HEK293 (cell line): ENCODE results near the gene BIN1.

Experiments
- CTCF ChIA-PET: fragments of 350-600 bp; formaldehyde crosslinking; extraction: SDS; loops from one replicate; lab custom pipeline; 2021; ENCODE audit warnings: antibody characterized with exemption; lab: Yijun Ruan, JAX
- POLR2A ChIA-PET: fragments of 300-600 bp; formaldehyde crosslinking; extraction: SDS; loops from one replicate; lab custom pipeline; 2020; ENCODE audit warnings: antibody characterized with exemption, inconsistent platforms; lab: Yijun Ruan, JAX
- H3K27ac ChIP-seq: fragments of 200-500 bp; sonication (Bioruptor generic); 2 replicates; pipeline ENCODE4 v1.5.1; 2014; ENCODE audit warnings: low read depth, low read length, control low read depth, inconsistent platforms; ENCODE audit errors: extremely low read depth
- H3K36me3 ChIP-seq, 2 experiments: fragments of 200-500 bp in 1 of 2; sonication (Bioruptor generic) in 1 of 2; 1 replicate in 1 of 2; 2 replicates in 1 of 2; pipeline ENCODE4 v1.5.1; 2014 to 2017; ENCODE audit warnings: inconsistent platforms in 2 of 2, low read length in 2 of 2; ENCODE audit not compliant: control insufficient read depth in 2 of 2, insufficient read depth in 1 of 2
- H3K4me1 ChIP-seq: fragments of 200-500 bp; sonication (Bioruptor generic); 2 replicates; pipeline ENCODE4 v1.5.1; 2014; ENCODE audit warnings: mild to moderate bottlenecking, low read length, inconsistent platforms; ENCODE audit not compliant: control insufficient read depth, insufficient read depth
- H3K4me3 ChIP-seq: 2 replicates; pipeline ENCODE4 v1.5.1; 2011; ENCODE audit warnings: low read depth, mild to moderate bottlenecking, control low read depth, low read length, moderate library complexity
- H3K9me3 ChIP-seq: fragments of 200-500 bp; sonication (Bioruptor generic); 2 replicates; pipeline ENCODE4 v1.5.1; 2014; ENCODE audit warnings: low read depth, low read length, inconsistent platforms; ENCODE audit not compliant: control insufficient read depth, insufficient read depth
- SETDB1 ChIP-seq: IDR thresholded peaks from one replicate; pipeline ENCODE4 v1.6.1; 2017; ENCODE audit warnings: mild to moderate bottlenecking, low read length, moderate library complexity, mixed read lengths; ENCODE audit not compliant: insufficient read length
- SP3 ChIP-seq: fragments of 450-650 bp; formaldehyde crosslinking; IDR thresholded peaks from 2 replicates; pipeline ENCODE4 v1.5.1; 2016; ENCODE audit warnings: missing biosample characterization, missing genetic modification characterization
- ZNF155 ChIP-seq: fragments of 450-650 bp; formaldehyde crosslinking; IDR thresholded peaks from 2 replicates; pipeline ENCODE4 v1.5.1; 2016; ENCODE audit warnings: missing biosample characterization, missing genetic modification characterization
- ZNF223 ChIP-seq: fragments of 450-650 bp; formaldehyde crosslinking; IDR thresholded peaks from 2 replicates; pipeline ENCODE4 v1.5.1; 2016; ENCODE audit warnings: missing biosample characterization, missing genetic modification characterization
- ZNF514 ChIP-seq: fragments of 450-650 bp; formaldehyde crosslinking; IDR thresholded peaks from 2 replicates; pipeline ENCODE4 v1.5.1; 2016; ENCODE audit warnings: missing biosample characterization, missing genetic modification characterization
- ZNF596 ChIP-seq: fragments of 450-650 bp; IDR thresholded peaks from 2 replicates; pipeline ENCODE4 v1.5.0; 2018; ENCODE audit warnings: missing biosample characterization, mild to moderate bottlenecking, missing genetic modification characterization, moderate library complexity
- ZNF626 ChIP-seq: fragments of 450-650 bp; sonication (Bioruptor Pico); formaldehyde crosslinking; IDR thresholded peaks from 2 replicates; pipeline ENCODE4 v1.5.1; 2018; ENCODE audit warnings: missing biosample characterization, missing genetic modification characterization, inconsistent platforms
- ZNF629 ChIP-seq: fragments of 450-650 bp; formaldehyde crosslinking; IDR thresholded peaks from 2 replicates; pipeline ENCODE4 v1.5.1; 2017; ENCODE audit warnings: missing biosample characterization, missing genetic modification characterization
- ZNF660 ChIP-seq: fragments of 450-650 bp; IDR thresholded peaks from 2 replicates; pipeline ENCODE4 v1.5.1; 2018; ENCODE audit warnings: missing biosample characterization, mild to moderate bottlenecking, missing genetic modification characterization
- ZNF670 ChIP-seq: fragments of 450-650 bp; formaldehyde crosslinking; IDR thresholded peaks from 2 replicates; pipeline ENCODE4 v1.5.1; 2016; ENCODE audit warnings: missing biosample characterization, missing genetic modification characterization, low read depth
- TF ChIP-seq, protein P1 (sequence below): fragments of 450-650 bp; formaldehyde crosslinking; IDR thresholded peaks from 2 replicates; pipeline ENCODE4 v1.5.1; 2016; ENCODE audit warnings: missing biosample characterization, missing genetic modification characterization
- TF ChIP-seq, protein P2 (sequence below): fragments of 450-650 bp; formaldehyde crosslinking; optimal IDR thresholded peaks from 2 replicates; pipeline ENCODE3; 2016; ENCODE audit warnings: missing biosample characterization, mild to moderate bottlenecking, missing genetic modification characterization
- TF ChIP-seq, protein P3 (sequence below): fragments of 450-650 bp; formaldehyde crosslinking; IDR thresholded peaks from 2 replicates; pipeline ENCODE4 v1.5.1; 2017; ENCODE audit warnings: missing biosample characterization, mild to moderate bottlenecking, missing genetic modification characterization, moderate library complexity
- TF ChIP-seq, protein P4 (sequence below): fragments of 450-650 bp; formaldehyde crosslinking; IDR thresholded peaks from 2 replicates; pipeline ENCODE4 v1.5.1; 2016; ENCODE audit warnings: missing biosample characterization, missing genetic modification characterization, borderline replicate concordance
- TF ChIP-seq, protein P5 (sequence below): fragments of 450-650 bp; formaldehyde crosslinking; IDR thresholded peaks from 2 replicates; pipeline ENCODE4 v1.5.1; 2016; ENCODE audit warnings: missing biosample characterization, missing genetic modification characterization, borderline replicate concordance

BIN1 gene

DNA sequence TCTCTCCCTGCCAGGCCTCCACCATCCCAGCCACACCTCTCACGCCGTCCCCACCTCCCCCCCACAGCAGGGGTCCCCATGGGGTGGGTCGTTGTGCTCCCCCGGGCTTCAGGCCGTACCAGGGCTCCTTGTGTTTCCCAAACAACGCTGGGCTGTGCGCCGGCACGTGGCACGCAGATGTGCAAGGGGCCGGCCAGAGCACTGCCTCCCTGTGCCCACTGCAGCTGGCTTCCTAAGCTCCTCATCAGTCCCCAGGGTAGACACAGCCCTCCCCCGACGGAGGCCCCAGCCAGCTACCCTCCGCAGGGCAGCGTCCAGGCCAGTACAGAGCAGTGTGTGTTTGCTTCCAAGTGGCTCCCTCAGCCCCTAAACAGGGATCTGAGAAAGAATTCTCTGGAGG lies 34.0 kb downstream of the BIN1 start (continued):
- TF ChIP-seq SP3 (tag by site-specific recombination), result no peak
- TF ChIP-seq, protein P1, sequence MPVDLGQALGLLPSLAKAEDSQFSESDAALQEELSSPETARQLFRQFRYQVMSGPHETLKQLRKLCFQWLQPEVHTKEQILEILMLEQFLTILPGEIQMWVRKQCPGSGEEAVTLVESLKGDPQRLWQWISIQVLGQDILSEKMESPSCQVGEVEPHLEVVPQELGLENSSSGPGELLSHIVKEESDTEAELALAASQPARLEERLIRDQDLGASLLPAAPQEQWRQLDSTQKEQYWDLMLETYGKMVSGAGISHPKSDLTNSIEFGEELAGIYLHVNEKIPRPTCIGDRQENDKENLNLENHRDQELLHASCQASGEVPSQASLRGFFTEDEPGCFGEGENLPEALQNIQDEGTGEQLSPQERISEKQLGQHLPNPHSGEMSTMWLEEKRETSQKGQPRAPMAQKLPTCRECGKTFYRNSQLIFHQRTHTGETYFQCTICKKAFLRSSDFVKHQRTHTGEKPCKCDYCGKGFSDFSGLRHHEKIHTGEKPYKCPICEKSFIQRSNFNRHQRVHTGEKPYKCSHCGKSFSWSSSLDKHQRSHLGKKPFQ (tag by site-specific recombination), result no peak

DNA sequence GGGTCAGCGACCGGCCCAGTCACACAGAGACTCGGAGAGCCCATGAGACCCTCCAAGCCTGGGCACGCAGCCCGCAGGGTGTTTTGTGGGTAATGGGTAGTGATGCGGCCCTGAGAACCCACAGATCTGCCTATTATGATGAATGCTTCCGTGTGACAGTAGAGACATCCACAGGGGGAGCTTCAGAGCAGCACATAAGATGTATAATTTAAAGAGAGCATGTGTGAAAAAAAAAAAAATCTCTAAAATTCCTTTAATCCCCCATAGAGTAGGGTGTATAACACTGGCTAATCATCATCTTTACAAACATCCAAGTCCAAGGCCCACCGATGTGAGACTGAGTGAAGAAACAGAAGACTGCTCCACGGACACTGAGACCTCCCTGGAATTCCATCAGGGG lies 34.6 kb downstream of the BIN1 start:
- no peak for TF ChIP-seq ZNF596 (tag by site-specific recombination)
- TF ChIP-seq, protein P2, sequence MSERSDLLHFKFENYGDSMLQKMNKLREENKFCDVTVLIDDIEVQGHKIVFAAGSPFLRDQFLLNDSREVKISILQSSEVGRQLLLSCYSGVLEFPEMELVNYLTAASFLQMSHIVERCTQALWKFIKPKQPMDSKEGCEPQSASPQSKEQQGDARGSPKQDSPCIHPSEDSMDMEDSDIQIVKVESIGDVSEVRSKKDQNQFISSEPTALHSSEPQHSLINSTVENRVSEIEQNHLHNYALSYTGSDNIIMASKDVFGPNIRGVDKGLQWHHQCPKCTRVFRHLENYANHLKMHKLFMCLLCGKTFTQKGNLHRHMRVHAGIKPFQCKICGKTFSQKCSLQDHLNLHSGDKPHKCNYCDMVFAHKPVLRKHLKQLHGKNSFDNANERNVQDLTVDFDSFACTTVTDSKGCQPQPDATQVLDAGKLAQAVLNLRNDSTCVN (tag by site-specific recombination), result no peak
- no peak for TF ChIP-seq ZNF660 (tag by site-specific recombination)
- TF ChIP-seq ZNF514 (tag by site-specific recombination), result no peak
- no peak for TF ChIP-seq ZNF629 (tag by site-specific recombination)
- TF ChIP-seq ZNF670 (tag by site-specific recombination), result no peak
- TF ChIP-seq, protein P3, sequence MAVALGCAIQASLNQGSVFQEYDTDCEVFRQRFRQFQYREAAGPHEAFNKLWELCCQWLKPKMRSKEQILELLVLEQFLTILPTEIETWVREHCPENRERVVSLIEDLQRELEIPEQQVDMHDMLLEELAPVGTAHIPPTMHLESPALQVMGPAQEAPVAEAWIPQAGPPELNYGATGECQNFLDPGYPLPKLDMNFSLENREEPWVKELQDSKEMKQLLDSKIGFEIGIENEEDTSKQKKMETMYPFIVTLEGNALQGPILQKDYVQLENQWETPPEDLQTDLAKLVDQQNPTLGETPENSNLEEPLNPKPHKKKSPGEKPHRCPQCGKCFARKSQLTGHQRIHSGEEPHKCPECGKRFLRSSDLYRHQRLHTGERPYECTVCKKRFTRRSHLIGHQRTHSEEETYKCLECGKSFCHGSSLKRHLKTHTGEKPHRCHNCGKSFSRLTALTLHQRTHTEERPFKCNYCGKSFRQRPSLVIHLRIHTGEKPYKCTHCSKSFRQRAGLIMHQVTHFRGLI (tag by site-specific recombination), result no peak
- TF ChIP-seq ZNF155 (tag by site-specific recombination), result no peak
- TF ChIP-seq, protein P4, sequence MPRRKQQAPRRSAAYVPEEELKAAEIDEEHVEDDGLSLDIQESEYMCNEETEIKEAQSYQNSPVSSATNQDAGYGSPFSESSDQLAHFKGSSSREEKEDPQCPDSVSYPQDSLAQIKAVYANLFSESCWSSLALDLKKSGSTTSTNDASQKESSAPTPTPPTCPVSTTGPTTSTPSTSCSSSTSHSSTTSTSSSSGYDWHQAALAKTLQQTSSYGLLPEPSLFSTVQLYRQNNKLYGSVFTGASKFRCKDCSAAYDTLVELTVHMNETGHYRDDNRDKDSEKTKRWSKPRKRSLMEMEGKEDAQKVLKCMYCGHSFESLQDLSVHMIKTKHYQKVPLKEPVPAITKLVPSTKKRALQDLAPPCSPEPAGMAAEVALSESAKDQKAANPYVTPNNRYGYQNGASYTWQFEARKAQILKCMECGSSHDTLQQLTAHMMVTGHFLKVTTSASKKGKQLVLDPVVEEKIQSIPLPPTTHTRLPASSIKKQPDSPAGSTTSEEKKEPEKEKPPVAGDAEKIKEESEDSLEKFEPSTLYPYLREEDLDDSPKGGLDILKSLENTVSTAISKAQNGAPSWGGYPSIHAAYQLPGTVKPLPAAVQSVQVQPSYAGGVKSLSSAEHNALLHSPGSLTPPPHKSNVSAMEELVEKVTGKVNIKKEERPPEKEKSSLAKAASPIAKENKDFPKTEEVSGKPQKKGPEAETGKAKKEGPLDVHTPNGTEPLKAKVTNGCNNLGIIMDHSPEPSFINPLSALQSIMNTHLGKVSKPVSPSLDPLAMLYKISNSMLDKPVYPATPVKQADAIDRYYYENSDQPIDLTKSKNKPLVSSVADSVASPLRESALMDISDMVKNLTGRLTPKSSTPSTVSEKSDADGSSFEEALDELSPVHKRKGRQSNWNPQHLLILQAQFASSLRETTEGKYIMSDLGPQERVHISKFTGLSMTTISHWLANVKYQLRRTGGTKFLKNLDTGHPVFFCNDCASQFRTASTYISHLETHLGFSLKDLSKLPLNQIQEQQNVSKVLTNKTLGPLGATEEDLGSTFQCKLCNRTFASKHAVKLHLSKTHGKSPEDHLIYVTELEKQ (tag by site-specific recombination), result no peak
- TF ChIP-seq SETDB1, result no peak
- TF ChIP-seq ZNF626 (tag by site-specific recombination), result no peak
- TF ChIP-seq, protein P5, sequence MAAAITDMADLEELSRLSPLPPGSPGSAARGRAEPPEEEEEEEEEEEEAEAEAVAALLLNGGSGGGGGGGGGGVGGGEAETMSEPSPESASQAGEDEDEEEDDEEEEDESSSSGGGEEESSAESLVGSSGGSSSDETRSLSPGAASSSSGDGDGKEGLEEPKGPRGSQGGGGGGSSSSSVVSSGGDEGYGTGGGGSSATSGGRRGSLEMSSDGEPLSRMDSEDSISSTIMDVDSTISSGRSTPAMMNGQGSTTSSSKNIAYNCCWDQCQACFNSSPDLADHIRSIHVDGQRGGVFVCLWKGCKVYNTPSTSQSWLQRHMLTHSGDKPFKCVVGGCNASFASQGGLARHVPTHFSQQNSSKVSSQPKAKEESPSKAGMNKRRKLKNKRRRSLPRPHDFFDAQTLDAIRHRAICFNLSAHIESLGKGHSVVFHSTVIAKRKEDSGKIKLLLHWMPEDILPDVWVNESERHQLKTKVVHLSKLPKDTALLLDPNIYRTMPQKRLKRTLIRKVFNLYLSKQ (tag by site-specific recombination), result no peak
- no peak for TF ChIP-seq ZNF223 (tag by site-specific recombination)
- H3K4me3 ChIP-seq, result no peak overlapping the region
- no peaks in the 10 kb centered on the region for H3K9me3 ChIP-seq
- H3K4me1 ChIP-seq, result no peaks in the 10 kb centered on the region
- H3K27ac ChIP-seq, result no peak overlapping the region
- ChIA-PET CTCF (no interaction called here), POLR2A (no interaction called here)
- no peaks in the 10 kb centered on the region for H3K36me3 ChIP-seq
